ENCODE measurements around the gene NFATC2.

DNA sequence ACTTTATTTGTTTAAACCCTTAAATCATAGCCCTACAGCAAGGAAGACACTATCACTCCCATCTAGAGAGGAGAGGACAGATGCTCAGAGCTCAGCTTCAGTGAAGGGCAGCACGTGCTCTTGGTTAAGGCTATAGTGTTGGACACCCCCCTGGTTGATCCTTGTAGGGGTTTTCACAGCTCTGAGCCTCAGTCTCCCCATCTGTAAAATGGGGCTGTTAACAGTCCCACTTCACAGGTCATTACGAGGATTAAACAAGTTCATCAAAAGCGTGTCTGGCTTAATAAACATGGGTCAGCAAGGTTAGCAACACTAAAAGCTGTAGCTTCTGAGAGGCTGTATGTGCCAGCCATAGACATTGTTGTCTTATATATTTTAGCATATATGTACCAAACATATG lies 82.4 kb downstream of the NFATC2 start:
- no peak for TF ChIP-seq CTCF (IDR thresholded peaks at IDR 0.05; ENCODE audit: insufficient read depth, low read length)
- no peak for TF ChIP-seq POLR2AphosphoS5 (IDR thresholded peaks at IDR 0.05; ENCODE audit: low read depth)
- TF ChIP-seq, protein P1, sequence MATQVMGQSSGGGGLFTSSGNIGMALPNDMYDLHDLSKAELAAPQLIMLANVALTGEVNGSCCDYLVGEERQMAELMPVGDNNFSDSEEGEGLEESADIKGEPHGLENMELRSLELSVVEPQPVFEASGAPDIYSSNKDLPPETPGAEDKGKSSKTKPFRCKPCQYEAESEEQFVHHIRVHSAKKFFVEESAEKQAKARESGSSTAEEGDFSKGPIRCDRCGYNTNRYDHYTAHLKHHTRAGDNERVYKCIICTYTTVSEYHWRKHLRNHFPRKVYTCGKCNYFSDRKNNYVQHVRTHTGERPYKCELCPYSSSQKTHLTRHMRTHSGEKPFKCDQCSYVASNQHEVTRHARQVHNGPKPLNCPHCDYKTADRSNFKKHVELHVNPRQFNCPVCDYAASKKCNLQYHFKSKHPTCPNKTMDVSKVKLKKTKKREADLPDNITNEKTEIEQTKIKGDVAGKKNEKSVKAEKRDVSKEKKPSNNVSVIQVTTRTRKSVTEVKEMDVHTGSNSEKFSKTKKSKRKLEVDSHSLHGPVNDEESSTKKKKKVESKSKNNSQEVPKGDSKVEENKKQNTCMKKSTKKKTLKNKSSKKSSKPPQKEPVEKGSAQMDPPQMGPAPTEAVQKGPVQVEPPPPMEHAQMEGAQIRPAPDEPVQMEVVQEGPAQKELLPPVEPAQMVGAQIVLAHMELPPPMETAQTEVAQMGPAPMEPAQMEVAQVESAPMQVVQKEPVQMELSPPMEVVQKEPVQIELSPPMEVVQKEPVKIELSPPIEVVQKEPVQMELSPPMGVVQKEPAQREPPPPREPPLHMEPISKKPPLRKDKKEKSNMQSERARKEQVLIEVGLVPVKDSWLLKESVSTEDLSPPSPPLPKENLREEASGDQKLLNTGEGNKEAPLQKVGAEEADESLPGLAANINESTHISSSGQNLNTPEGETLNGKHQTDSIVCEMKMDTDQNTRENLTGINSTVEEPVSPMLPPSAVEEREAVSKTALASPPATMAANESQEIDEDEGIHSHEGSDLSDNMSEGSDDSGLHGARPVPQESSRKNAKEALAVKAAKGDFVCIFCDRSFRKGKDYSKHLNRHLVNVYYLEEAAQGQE (IDR thresholded peaks at IDR 0.05; ENCODE audit: insufficient replicate concordance, low read depth), result no peak
- TF ChIP-seq SPI1 (IDR thresholded peaks at IDR 0.05; ENCODE audit: borderline replicate concordance, low read depth), result no peak

Measured in HL-60 (cell line).